SKM-1 treated with dmso at 0.1 percent for 144 hours (cell line): Measurements from ENCODE around the gene TMEM62.
"Not testable (repeated sequence)": the region's sequence is repeated elsewhere in the genome, so short reads cannot be mapped to it uniquely, and the experiment has no call there.

Experiments used
- DNase-seq: peaks from one replicate; lab custom pipeline; 2025; ENCODE audit not compliant: unreplicated experiment; lab: John Stamatoyannopoulos, UW

Gene TMEM62

DNA sequence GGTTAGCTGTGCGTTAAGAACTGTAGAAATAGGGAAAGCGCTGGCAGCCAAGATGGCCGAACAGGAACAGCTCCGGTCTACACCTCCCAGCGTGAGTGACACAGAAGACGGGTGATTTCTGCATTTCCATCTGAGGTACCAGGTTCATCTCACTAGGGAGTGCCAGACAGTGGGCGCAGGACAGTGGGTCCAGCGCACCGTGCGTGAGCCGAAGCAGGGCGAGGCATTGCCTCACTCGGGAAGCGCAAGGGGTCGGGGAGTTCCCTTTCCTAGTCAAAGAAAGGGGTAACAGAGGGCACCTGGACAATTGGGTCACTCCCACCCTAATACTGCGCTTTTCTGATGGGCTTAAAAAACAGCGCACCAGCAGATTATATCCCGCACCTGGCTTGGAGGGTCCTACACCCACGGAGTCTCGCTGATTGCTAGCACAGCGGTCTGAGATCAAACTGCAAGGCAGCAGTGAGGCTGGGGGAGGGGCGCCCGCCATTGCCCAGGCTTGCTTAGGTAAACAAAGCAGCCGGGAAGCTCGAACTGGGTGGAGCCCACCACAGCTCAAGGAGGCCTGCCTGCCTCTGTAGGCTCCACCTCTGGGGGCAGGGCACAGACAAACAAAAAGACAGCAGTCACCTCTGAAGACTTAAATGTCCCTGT lies 42.4 kb downstream of the TMEM62 start:
- not testable (repeated sequence) for DNase-seq

DNA sequence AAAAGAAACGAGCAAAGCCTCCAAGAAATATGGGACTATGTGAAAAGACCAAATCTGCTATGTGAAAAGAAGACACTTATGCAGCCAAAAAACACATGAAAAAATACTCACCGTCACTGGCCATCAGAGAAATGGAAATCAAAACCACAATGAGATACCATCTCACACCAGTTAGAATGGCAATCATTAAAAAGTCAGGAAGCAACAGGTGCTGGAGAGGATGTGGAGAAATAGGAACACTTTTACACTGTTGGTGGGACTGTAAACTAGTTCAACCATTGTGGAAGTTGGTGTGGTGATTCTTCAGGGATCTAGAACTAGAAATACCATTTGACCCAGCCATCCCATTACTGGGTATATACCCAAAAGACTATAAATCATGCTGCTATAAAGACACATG lies 43.8 kb downstream of the TMEM62 start:
- DNase-seq, result not testable (repeated sequence)

DNA sequence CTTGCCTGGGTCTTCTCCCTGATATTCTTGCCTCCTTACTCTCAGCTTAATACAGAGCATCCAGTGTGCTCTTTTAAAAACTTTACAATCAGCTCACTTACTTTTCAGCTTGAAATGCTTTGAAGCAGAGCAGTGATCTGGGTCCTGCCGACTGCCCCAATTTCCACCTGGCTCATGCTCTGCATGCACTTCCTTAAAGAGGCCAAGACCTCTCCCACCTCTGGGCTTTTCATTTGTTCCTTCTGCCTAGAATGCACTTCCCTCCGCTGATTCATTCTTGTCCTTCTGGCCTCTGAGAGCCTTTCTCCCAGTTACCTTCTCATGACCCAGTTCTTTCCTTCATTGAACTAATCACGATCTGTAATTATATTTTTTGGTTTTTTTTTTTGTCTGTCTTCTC lies 49.9 kb downstream of the TMEM62 start:
- DNase-seq, result no peak

DNA sequence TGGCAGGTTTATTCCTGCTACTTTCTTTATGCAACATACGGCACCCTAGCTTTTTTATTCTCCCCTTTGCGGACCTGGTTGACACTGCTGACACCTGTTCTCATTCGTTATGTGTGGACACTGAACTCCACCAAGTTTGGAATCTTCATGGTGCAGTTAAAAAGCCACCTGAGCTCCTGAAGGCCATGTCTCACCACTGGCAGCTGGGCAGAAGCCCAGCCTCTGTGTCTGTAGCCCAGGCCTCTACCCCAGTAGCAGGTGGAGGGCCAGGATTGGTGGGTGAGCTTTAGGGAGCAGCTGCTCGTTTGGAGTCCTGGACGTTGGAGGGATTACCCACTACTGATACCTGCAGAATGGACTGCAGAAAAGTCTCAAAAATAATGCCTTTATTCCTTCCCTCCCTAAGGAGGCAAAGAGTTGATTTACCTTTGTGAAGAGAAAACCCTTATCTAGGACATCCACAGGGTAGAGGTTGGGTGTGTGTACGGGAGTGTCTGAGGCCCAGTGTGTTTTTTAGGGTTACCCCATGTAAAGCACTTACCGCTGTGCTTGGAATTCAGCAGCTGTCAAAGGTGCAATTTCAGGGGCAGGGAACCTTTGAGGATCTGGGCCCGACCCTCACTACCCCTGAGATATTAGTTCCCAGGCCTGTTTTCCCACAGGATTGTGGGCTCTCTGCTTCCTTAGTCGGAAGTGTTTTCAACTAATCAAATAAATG lies 51.2 kb downstream of the TMEM62 start:
- DNase-seq, result no peak

DNA sequence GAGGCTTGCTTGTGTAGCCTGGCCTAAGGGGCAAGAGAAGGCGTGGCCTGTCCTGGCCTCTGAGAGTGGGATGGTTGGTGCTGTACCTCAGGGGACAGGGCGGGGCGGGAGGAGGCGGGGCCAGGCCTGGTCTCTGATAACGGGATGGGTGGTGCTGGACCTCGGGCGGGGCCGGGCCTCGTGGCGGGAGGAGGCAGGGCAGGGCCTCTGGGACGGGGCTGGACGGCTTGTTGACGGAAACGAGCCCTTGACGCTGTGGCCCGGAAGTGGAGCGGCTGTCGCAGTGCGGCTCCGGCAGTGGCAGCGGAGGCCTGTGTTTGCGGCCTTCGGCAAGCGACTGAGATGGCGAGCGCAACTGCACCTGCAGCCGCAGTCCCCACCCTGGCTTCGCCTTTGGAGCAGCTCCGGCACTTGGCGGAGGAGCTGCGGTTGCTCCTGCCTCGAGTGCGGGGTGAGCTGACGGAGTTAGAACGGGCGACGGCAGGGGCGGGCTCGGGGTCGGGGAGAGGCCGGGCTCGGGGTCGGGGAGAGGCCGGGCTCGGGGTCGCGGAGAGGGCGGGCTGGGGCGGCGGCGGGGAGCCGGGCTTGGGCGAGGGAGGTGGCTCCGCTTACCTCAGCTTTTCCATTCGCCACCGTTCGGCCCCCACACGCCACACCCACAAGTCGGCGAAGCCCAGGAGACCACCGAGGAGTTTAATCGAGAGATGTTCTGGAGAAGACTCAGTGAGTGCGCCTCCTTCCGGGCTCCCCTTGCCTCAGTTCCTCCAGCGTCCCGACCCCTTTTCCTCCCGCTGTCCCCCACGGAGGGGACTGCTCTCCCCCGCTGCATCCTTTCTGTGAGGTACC lies 52.0 kb downstream of the TMEM62 start, which contains the start of gene CCNDBP1:
CCNDBP1 (plus strand) TSS at position 247 of the 846 bp plus-strand sequence; CDS start at position 343, 96 bp downstream.
- DNase-seq, result peak; percentile 89

DNA sequence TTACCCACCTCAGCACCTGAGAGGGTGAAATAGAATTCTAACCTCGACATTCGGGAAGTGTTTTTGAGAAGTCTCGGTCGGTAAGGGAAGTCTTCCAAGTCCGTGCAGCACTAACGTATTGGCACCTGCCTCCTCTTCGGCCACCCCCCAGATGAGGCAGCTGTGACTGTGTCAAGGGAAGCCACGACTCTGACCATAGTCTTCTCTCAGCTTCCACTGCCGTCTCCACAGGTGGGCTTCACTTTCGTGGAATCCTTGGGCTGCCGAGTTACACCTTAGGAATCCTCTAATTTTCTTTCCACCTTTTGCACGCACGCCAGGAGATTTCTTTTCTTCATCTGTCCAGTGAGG lies 52.6 kb downstream of the TMEM62 start:
- DNase-seq, result no peak

DNA sequence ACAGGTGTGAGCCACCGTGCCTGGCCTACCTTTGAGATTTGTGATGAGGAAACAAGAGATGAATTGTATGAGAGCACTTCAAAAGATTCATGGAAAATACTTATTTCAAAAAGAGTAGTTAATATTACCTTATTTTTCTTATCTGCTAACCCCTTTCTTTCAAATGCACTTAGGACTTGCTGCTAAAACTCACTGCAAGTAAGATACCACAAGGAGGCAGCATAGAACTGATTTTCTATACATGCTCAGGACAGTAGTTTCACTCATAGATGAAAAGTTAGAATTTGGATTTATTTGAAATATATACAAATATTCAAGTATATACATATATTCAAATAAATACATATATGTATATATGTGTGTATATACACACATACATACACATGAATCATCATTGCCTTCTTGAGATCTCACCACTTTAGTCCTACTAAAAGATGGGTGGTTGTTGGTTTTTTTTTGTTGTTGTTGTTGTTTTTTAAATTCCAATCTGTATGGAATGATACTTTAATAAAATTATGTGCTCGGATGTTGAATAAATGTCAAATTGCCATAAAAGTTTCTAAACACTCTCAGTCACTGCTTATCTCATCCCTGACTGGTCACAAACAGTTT lies 54.3 kb downstream of the TMEM62 start:
- DNase-seq, result peak; percentile 62

DNA sequence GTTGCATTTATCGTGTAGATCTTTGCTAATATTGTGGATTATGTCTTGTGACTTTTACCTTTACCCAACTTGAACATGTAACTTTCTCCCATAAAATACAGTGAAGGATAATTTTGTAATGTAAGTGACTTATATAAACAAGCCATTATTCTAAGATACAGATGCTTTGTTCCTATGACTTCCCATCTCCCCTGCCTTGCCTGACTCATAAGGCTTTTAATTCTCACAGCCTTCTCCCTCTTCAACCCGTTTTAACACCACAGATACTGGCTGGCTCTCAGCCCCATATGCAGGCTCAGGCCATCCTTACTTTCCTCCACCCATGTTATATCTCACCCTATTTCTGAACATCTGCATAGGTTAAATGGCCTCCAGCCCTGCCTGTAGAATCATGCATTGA lies 55.9 kb downstream of the TMEM62 start:
- DNase-seq, result no peak

DNA sequence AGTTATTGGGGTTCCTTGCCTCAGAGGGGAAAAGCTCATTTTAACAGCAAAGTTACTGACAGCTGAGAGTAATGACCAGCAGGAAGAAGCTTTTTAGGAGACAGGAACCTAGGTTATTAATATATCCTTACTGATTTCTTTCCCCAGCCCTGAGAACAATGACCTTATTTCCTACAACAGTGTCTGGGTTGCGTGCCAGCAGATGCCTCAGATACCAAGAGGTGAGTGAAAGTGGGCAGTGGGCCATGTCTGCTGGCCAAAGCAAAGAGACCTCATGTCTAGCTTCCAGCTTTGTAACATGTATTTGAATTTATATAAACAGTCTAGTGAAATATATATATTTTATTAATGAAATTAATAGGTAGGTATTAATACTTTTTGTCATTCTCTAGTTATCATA lies 56.8 kb downstream of the TMEM62 start:
- DNase-seq, result no peak

DNA sequence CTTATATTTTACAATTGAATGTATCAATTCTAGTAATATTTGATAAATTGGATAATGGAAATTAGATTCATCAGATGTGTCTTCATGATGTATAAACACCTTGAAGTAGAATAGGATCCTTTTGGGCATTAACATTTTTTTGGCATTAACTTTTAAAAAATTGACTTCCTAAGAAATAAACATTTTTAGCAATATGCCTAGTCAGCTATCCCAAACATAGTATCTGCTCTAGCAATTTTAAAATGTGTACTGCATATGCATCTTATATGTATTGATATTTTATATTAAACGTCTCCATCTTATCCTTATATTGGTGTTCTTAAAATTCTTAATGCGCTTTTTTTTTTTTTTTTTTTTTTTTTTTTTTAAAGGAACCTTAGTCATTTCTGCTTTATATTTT lies 60.3 kb downstream of the TMEM62 start:
- DNase-seq, result no peak

DNA sequence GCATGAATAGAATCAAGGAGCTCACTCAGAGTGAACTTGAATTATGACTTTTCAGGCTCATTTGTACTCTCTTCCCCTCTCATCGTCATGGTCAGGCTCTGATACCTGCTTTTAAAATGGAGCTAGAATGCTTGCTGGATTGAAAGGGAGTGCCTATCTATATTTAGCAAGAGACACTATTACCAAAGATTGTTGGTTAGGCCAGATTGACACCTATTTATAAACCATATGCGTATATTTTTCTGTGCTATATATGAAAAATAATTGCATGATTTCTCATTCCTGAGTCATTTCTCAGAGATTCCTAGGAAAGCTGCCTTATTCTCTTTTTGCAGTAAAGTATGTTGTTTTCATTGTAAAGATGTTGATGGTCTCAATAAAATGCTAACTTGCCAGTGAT lies 61.4 kb downstream of the TMEM62 start:
- no peak for DNase-seq

DNA sequence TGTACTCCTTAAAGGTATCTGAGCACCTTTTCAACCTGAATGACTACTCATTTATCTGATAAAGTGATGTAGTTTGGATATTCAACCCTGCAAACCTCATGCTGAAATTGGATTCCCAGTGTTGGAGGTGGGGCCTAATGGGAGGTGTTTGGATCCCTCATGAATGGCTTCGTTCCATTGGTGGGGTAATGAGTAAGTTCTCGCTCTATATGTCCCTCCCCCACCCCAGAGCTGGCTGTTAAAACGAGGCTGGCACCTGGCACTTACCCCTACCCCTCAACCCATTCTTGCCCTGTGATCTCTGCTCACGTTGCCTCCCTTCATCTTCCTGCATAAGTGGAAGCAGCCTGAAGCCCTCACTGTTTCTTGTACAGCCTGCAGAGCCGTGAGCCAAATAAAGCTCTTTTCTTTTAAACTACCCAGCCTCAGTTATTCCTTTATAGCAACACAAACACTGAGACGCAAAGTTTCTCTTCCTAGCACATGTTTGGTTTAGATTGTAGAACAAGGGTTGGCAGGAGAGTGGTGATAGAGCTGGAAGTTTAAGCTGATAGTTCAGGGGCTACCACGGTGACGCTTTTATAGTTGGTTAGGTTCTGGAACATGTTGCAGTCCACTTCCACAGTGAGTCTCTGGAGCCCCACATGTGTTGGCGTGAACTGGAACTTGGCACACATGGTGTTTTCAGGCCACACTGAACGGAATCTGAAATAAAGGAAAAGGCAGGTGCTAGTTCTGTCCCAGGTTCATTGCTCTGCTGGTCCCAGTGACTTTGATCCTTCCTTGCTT lies 63.6 kb downstream of the TMEM62 start:
- DNase-seq, result no peak

DNA sequence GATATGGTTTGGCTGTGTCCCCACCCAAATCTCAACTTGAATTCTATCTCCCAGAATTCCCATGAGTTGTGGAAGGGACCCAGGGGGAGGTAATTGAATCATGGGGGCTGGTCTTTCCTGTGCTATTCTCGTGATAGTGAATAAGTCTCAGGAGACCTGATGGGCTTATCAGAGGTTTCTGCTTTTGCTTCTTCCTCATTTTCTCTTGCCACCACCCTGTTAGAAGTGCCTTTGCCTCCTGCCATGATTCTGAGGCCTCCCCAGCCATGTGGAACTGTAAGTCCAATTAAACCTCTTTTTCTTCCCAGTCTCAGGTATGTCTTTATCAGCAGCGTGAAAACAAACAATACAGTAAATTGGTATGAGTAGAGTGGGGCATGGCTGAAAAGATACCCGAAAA lies 64.4 kb downstream of the TMEM62 start:
- DNase-seq, result not testable (repeated sequence)

DNA sequence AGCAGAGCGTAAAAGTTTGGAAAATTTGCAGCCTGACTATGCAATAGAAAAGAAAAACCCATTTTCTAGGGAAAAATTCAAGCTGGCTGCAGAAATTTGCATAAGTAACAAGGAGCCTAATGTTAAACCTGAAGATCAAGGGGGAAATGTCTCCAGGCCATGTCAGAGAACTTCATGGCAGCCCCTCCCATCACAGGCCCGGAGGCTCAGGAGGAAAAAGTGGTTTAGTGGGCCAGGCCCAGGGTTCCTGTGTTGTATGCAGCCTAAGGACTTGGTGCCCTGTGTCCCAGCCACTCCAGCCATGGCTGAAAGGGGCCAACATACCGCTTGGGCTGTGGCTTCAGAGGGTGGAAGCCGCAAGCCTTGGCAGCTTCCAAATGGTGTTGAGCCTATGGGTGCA lies 65.2 kb downstream of the TMEM62 start:
- DNase-seq, result not testable (repeated sequence)

DNA sequence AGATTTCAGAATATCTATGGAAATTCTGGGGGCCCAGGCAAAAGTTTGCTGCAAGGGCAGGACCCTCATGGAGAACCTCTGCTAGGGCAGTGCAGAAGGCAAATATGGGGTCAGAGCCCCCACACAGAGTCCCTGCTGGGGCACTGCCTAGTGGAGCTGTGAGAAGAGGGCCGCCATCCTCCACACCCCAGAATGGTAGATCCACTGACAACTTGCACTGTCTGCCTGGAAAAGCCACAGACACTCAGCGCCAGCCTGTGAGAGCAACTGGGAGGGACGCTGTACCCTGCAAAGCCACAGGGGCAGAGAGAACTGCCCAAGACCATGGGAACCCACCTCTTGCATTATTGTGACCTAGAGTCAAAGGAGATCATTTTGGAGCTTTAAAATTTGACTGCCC lies 65.6 kb downstream of the TMEM62 start:
- DNase-seq, result no peak

DNA sequence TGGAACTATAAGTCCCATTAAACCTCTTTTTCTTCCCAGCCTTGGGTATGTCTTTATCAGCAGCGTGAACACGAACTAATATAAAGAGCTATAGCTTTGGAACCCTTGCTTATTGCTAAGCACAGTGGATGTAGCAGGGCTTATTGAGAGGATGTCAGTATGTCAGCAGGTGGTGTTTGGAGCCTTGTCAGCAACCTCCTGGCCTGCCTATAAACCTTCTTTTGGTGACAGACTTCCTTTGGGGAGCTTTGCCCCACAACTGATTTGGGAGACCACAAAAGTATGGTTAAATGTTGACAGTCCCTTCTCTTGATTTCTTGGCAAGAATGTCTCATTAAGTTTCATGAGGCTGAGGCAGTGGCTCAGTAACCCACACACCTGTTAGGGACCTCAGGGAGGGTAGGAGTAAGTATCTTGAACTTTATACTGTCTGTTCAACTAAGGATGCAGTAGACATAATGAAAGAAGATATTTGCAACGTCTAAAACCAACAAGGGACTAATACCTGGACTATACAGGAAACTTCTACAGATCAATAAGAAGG lies 66.6 kb downstream of the TMEM62 start:
- DNase-seq, result no peak

DNA sequence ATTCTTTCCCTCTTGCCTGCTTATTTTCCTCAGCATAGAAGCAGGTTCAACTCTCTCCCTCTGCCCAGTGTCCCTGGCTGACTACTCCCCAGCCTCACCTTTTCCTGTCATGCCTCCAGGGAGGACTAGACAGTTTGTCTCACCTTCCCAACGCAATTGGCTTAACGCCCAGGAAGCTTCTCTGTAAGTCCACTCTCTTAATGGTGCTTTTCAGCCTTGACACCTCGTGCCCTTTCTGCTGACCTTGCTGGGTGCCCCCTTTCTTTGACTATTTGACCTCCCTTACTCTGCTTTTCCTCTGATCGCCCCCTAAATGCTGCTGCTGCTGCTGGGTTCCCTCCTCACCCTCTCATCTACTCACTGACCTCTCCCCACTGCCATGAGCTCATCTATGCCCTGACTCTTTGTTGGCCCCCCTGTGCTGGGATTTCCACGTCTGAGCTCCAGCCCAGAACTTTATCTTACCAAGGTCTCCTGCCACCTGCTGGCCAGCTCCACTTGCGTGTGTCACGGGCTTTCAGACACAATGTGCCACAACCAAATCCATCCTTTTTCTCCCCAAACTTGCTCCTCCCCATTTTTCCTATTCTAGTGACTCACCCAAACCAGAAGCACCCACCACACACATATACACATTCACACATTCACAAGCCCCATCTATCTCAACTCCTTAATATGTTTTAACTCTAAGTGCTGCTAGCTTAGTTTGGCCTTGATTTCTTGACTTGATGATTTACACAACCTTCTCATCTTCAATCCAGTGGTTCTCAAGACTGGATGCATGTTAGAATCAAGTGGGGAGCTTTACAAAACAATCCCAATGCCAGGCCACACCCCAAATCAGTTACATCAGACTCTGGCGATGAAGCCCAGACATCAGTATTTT lies 70.9 kb downstream of the TMEM62 start:
- DNase-seq, result peak; percentile 23

DNA sequence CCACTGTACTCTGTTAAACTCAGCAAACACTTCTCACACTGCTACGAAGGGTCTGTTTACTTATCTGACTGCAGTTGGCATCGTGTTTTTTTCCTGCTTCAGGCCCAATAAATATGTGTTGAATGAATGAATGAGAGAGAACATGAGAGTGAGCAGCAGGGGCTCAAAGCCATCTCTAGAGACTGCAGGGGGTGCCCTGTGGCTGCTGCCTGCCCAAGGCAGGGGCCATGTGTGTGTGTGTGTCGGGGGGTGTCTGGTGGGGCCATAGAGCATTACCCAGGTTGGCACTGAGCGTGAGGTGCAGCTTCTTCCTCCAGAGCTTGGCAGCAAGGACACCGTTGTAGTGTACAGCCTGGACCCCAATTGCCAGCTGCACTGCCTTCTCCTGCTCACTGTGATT lies 72.7 kb downstream of the TMEM62 start:
- DNase-seq, result no peak

DNA sequence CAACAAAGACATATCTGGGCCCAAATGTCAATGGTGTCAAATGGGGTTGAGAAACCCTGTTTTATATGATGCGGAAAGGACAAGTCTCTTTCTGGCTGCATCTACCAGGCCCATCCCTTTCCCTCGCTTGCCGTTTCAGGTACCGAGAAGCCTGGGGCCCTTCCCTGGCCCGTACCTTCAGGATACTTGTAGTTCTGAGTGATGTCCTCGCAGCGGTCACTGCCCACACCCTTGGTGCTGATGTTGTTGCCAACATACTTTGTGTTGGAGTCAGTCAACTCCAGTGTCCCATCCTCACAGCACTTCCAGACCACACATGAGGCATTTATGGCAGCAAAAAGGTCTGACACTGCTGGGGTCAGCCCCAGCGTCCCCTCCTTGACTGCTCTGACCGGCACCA lies 73.6 kb downstream of the TMEM62 start:
- no peak for DNase-seq
